Germinal center (tissue), 1 donor: Measurements from ENCODE around the gene HES4.
"Not testable (repeated sequence)": the region's sequence is repeated elsewhere in the genome, so short reads cannot be mapped to it uniquely, and the experiment has no call there.

ENCODE experiments used
- DNase-seq: peaks from one replicate; pipeline ENCODE4 v3.0.0; 2012; ENCODE audit warnings: mixed read lengths, low spot score

Gene HES4

DNA sequence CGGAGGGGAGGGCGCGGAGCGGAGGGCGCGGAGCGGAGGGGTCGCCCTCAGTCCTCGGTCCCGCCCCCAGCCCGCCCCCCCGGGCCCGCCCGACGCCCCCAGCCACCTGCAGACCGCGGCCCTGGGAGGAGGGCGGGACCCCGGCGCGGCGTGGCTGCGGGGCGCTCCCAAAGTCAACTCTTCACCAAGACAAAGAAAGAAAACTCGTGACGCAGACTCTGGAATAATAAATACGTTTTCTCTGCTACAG is 1.2 kb downstream of the HES4 start:
- DNase-seq = no peak

DNA sequence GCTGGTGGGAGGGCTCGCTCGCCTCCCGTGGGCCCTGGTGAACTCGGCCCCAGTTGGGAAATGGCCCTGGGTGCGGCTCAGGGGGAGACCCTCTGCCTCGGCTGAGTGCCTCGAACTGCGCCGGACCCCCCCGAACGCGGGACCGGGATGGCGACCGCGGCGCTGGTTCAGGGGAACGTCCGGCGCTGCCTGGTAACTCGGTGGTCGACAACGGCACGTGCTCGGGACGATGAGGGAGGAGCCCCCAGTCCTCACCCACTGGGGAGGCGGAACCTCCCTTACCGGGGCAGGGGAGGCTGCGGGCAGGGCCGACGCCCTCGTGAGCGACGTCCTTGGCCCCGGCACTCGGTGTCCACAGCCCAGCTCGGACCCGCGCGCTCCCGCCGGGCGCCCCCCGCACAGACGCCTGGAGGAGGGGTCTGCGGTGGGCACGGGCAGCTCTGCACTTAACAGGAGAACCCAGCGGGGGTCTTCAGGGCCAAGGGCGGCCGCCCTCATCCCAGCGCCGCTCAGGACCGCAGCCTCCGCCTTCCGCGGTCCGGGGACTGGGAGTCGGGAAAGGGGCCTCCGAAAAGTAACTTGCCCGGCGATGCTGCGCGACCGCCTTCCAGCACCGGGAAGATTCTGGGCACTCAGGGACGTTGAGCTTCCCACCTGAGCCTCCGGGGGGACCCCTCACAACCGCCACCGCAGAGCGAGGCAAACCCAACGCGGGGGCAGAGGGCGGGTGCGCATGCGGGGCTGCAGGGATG is 1.7 kb downstream of the HES4 start:
- no peak for DNase-seq

- no peak for DNase-seq
Measured at GRCh38 chr1:997713-997992, 2.2 kb downstream of the HES4 start.

DNA sequence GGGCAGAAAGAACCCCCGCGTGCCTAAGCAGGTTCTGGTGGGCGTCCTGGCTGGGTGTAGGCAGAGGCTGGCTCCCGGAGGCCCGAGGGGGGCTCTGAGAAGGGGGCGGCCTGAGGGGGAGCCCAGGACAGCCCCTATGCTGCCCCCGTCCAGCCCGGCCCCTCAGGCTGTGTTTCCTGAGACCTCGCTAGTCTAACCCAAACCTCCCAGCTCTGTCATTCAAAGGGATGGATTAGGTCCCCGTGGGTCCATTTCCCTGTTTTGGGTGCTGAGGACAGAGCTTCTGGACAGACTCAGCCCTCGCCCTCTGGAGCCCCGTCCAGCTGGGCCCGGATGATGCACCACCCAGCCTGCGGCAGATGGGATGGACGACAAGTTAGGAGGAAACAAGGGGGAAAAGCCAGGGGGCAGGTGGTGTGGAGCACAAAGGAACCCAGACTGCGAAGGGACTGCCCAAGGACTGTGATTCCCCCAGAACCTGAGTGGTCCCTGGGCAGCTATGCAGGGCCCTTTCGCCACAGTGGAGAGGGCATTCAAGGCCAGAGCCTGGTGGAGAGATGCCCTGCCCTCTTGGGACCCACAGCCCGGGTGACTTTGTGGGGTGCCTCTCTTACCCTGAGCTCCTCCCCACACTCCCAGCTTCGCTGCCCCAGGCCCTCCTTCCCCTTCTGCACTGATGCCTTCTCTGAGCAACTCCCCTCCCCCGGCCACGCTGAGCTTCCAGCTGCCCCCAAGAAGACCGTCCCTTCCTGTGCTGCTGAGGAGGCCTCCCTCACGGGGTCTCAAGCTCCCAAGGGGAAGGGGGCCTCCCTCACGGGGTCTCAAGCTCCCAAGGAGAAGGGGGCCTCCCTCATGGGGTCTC is 2.8 kb downstream of the HES4 start:
- no peak for DNase-seq

GRCh38 chr1:995665-996633 is 3.9 kb downstream of the HES4 start:
- DNase-seq = no peak

DNA sequence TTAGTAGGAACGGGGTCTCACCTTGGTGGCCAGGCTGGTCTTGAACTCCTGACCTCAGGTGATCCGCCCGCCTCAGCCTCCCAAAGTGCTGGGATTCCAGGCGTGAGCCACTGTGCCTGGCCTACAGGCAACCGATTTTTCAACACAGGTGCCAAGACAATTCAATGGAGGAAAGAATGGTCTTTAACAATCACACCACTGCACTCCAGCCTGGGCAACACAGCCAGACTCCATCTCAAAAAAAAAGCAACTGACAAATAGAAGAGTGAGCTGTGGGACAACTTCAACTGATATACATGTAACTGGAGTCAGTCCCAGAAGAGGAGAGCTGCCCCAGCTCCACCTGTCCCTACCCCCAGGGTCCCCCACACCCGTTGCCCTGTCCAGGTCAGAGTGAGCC is 5.4 kb downstream of the HES4 start:
- DNase-seq = not testable (repeated sequence)

DNA sequence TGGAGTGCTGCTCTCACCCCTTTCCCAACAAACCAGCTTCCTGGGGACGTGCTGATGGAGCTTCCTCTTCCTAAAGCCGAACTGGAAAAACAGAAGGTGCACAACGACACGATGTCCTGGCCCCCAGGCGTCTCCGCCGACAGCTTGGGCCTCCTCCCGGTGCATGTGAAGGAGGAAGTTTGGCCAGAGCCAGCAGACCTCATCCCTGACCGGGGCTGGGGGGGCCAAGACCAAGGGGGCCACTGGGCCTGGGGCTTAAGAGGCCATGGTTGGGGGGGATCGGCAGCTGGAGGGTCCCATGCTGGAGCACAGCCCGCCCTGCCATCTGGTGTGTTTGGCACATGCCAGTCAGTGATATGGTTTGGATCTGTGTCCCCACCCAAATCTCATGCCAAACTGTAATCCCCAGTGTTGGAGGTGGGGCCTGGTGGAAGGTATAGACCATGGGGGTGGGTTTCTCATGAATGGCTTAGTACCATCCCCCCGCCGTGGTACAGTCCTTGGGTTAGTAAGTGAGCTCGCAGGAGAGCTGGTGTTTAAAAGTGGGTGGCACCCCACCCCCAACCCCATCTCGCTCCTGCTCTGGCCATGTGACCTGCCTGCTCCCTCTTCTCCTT is 6.4 kb downstream of the HES4 start:
- DNase-seq = no peak

GRCh38 chr1:992362-992761 is 7.5 kb downstream of the HES4 start:
- no peak for DNase-seq

GRCh38 chr1:991895-992294 is 8.0 kb downstream of the HES4 start:
- no peak for DNase-seq

GRCh38 chr1:991275-991674 is 8.6 kb downstream of the HES4 start:
- not testable (repeated sequence) for DNase-seq

DNA sequence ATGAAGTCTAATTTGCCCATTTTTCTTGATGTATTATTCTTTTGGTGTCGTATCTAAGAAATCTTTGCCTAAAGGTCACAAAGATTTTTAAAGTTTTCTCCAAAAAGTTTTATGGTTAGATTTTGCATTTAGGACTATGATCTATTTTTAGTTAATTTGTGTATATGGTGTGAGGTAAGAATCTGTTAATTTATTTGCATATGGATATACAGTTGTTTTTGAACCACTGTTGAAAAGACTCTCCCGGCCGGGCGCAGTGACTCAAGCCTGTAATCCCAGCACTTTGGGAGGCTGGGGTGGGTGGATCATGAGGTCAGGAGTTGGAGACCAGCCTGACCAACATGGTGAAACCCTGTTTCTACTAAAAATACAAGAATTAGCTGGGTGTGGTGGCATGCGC is 11.8 kb downstream of the HES4 start:
- not testable (repeated sequence) for DNase-seq

- DNase-seq = no peak
Measured at GRCh38 chr1:985126-985525, 14.8 kb downstream of the HES4 start.

- DNase-seq = no peak
Measured at GRCh38 chr1:984476-984814, 15.5 kb downstream of the HES4 start.

DNA sequence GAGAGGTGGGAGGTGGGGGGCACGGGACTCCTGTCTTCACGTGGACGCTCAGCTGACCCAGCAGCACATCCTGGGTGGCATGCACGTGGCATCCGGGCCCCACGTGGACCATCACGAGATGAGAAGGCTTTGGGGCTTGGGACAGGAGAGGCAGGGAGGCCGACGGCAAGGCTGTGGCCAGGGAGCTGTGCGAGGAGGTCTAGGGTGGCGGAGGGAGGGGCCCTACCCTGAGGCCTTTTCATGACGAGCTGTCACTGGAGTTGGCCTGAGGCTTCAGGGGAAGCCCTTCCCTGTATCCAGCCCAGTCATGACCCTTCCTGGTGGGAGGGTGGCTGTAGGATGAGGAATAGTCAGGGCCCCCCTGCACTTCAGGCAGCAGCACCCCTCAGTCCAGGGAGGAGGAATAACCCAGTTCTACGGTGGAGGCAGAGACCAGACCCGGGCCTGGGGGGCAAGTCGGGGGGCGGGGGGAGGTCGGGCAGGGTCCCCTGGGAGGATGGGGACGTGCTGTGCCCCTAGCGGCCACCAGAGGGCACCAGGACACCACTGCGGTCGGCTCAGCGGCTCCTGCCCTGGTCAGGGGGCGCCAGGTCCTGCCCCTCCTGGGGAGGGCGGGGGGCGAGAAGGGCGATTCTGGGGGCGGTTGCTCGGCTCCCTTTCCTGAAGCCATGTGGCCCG is 16.0 kb downstream of the HES4 start:
- peak; percentile 84 for DNase-seq

GRCh38 chr1:982765-983436 is 17.0 kb downstream of the HES4 start:
- DNase-seq = no peak

GRCh38 chr1:981955-982558 is 17.8 kb downstream of the HES4 start, which contains the start of gene PERM1:
PERM1 (minus strand) TSS chr1:982093; CDS start chr1:981029, 1,064 bp downstream.
- no peak for DNase-seq

DNA sequence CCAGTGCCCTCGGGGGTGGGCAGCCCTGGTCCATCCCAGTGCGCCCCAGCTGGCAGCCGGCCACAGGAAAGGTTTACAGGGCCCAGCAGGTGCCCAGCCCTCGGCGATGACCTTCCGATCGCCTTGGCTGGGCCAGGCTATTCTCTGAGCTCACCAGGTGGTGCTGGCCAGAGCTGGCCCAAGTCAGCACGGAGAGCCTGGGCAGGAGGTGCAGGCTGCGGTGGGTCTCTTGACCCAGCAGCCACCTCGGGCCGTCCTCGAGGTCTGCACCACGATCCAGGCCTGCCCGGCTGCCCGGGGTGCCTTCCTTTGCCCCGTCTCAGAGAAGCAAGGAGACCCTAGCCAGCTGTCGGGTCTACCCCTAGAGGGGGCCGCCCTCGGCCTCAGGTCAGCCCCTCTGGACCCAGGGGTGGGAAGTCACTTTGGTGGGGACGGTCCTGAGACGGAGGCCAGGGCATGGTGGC is 18.4 kb downstream of the HES4 start:
- no peak for DNase-seq

DNA sequence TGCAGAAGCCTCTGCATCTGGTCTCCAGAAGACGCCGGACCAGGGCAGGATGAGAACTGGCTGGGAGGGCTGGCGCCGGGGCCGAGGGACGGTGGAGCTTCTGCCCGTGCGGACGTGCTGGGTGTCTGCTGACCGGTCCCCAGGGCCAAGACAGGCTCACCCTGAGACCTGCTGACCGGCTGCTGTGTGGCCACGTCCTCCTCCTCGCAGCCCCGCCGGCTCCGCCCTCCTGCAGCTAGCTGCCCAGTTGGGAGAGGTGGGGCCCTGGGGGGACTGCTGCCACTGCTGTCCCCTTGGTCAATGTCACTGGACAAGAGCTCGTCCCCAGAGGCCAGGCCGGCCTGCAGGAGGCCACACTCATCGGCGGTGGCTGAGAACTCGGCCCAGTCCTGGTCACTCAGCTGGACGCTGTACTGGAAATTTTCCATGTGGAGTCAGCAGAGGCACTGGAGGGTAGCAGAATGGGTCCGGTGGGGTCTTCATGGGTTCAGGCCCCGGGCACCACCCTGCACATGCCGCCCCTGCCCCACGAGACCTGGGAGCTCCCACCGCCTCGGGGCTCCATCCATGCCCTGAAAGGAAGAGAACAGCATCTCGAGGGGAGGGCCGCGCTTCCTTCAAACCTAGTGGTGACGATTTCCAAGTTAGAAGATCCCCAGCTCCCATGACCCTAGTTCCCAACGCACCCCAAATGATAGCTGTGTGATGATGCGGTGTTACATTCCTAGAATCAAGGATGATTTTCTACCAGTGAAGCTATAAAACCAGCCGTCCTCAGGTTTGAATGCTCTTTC is 19.1 kb downstream of the HES4 start:
- no peak for DNase-seq

- no peak for DNase-seq
Measured at GRCh38 chr1:980137-980571, 19.7 kb downstream of the HES4 start.

DNA sequence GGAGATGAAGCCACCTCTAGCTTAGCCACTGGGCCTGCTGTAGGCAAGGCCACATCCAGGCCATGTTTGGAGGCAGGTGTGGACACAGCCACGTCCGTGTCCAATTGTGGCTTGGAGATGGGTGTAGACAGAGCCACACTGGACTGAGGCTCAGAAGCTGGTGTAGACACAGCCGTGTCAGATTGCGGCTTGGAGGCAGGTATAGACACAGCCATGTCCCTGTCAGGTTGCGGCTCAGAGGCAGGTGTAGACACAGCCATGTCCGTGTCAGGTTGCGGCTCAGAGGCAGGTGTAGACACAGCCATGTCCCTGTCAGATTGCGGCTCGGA is 20.2 kb downstream of the HES4 start:
- DNase-seq = no peak
